ENCODE results near the gene EEF2KMT.
"Not testable (repeated sequence)": the region's sequence is repeated elsewhere in the genome, so short reads cannot be mapped to it uniquely, and the experiment has no call there.

DNA sequence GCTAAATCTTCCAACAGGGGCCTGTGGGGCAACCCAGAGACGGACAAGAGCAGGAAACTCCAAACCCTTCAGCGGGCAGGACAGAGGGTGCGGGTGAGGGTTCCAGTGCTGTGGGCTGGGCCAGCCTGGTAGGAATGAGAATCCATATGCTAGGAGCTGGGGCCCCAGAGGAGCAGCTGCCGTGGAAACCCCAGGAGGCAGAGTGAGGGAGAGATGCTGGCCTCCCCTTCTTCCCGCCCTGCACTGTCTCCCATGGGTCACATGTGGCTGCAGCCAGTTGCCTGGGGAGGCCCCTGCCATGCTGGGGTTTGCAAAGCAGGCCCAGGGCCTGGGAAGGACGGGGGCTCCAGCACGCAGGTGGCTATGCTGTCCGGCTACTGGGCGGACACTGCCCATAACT is 4.5 kb downstream of the EEF2KMT start:
- TF ChIP-seq, protein P1, sequence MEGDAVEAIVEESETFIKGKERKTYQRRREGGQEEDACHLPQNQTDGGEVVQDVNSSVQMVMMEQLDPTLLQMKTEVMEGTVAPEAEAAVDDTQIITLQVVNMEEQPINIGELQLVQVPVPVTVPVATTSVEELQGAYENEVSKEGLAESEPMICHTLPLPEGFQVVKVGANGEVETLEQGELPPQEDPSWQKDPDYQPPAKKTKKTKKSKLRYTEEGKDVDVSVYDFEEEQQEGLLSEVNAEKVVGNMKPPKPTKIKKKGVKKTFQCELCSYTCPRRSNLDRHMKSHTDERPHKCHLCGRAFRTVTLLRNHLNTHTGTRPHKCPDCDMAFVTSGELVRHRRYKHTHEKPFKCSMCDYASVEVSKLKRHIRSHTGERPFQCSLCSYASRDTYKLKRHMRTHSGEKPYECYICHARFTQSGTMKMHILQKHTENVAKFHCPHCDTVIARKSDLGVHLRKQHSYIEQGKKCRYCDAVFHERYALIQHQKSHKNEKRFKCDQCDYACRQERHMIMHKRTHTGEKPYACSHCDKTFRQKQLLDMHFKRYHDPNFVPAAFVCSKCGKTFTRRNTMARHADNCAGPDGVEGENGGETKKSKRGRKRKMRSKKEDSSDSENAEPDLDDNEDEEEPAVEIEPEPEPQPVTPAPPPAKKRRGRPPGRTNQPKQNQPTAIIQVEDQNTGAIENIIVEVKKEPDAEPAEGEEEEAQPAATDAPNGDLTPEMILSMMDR (conservative IDR thresholded peaks at IDR 0.05 in 1 of 2, IDR thresholded peaks at IDR 0.05 in 1 of 2; ENCODE audit: low read depth in 1 of 2, low read length in 2 of 2), result not testable (repeated sequence)
- not testable (repeated sequence) for TF ChIP-seq EZH2 (IDR thresholded peaks at IDR 0.05; ENCODE audit: low read length, missing control alignments)

All from fibroblast of lung (primary cell).